K562 (cell line): ENCODE measurements around the gene UBE2R2. TPM values are rescaled to one million over a fixed set of nuclear protein-coding genes. Genes with fewer than 3 reads are reported as not detected.
A peak's percentile ranks its signal among the peaks of the same experiment; 100 is the strongest.

Experiments
- ATAC-seq: fragments of 200-7000 bp; cut with Tn5 transposase; 3 replicates; pipeline ENCODE4 v1.9.1; 2020; ENCODE audit warnings: moderate library complexity
- BruUV-seq: library from RNA; stranded (reverse); fragments of 400-500 nt; replicated peaks from 2 replicates; lab custom pipeline; 2021; lab: Mats Ljungman, UMichigan
- CTCF ChIA-PET: fragments of 300-600 bp; formaldehyde crosslinking; extraction: SDS; loops from one replicate; lab custom pipeline; 2021; ENCODE audit warnings: low intra/inter-chr PET ratio; lab: Yijun Ruan, JAX
- POLR2A ChIA-PET: fragments of 300-600, 350-650 bp; sonication (Branson Sonifier 250); formaldehyde crosslinking; extraction: SDS; loops from one replicate; lab custom pipeline; 2021; ENCODE audit warnings: antibody characterized with exemption, inconsistent platforms; lab: Yijun Ruan, JAX
- DNase-seq, 4 experiments: peaks; one replicate each; pipeline versions ENCODE4 v3.0.0 to v3.0.0-alpha.2; 2011 to 2018; ENCODE audit warnings: low spot score in 3 of 4, mixed read lengths in 3 of 4; ENCODE audit errors: extremely low read depth in 1 of 4
- FAIRE-seq: peaks from 2 replicates; lab custom pipeline; 2011; peaks lifted over from hg19 to GRCh38; lab: Jason Lieb, UNC
- H2AFZ ChIP-seq: 2 replicates; pipeline ENCODE4 v1.6.0; 2011; ENCODE audit warnings: low read depth, low read length, control low read depth, inconsistent platforms
- H3K27ac ChIP-seq: fragments of 200-600 bp; 3 replicates; pipeline ENCODE4 v1.8.0; 2011; ENCODE audit warnings: low read depth, mild to moderate bottlenecking, control low read depth, inconsistent platforms, low read length, moderate library complexity, mixed read lengths; ENCODE audit errors: extremely low read depth
- H3K27me3 ChIP-seq, 2 experiments: fragments of 300-600 bp in 1 of 2; 2 replicates in 1 of 2; 3 replicates in 1 of 2; pipeline versions ENCODE4 v1.6.0 to v1.8.0; 2011; ENCODE audit warnings: inconsistent platforms in 2 of 2, low read length in 2 of 2, mild to moderate bottlenecking in 1 of 2, mixed read lengths in 1 of 2, moderate library complexity in 1 of 2; ENCODE audit not compliant: control insufficient read depth in 2 of 2, insufficient read depth in 2 of 2
- H3K36me3 ChIP-seq: fragments of 300-600 bp; 3 replicates; pipeline ENCODE4 v1.8.0; 2011; ENCODE audit warnings: mild to moderate bottlenecking, low read length, inconsistent platforms; ENCODE audit not compliant: control insufficient read depth, insufficient read depth
- H3K4me1 ChIP-seq, 2 experiments: fragments of 200-600 bp in 1 of 2; replicated peaks in 1 of 2; 2 replicates in 1 of 2; 3 replicates in 1 of 2; pipeline versions ENCODE4 v1.5.1 to v1.8.0; 2011; ENCODE audit warnings: inconsistent platforms in 2 of 2, low read length in 2 of 2, mild to moderate bottlenecking in 1 of 2, mixed read lengths in 1 of 2, moderate library complexity in 1 of 2; ENCODE audit not compliant: control insufficient read depth in 2 of 2, insufficient read depth in 2 of 2
- H3K4me2 ChIP-seq: 2 replicates; pipeline ENCODE4 v1.6.1; 2011; ENCODE audit warnings: low read length, control low read depth, inconsistent platforms, mixed read lengths; ENCODE audit not compliant: insufficient read depth
- H3K4me3 ChIP-seq: fragments of 200-600 bp; sonication (generic), shearing (Covaris generic); 2 replicates; pipeline ENCODE4 v1.5.1; 2016; ENCODE audit warnings: control low read depth, inconsistent platforms
- H3K79me2 ChIP-seq: fragments of 200-600 bp; 3 replicates; pipeline ENCODE4 v1.8.0; 2011; ENCODE audit warnings: low read length, inconsistent platforms; ENCODE audit not compliant: control insufficient read depth, insufficient read depth
- H3K9ac ChIP-seq, 2 experiments: 2 replicates each; pipeline versions ENCODE4 v1.6.0 to v1.6.1; 2011; ENCODE audit warnings: low read depth in 2 of 2, low read length in 2 of 2, control low read depth in 1 of 2, inconsistent platforms in 1 of 2, mild to moderate bottlenecking in 1 of 2, mixed read lengths in 1 of 2; ENCODE audit not compliant: insufficient read depth in 1 of 2
- H3K9me1 ChIP-seq: one replicate; pipeline ENCODE4 v1.6.0; 2011; ENCODE audit warnings: inconsistent platforms, mild to moderate bottlenecking, low read length, moderate library complexity; ENCODE audit not compliant: control insufficient read depth, insufficient read depth
- H3K9me3 ChIP-seq: replicated peaks from 2 replicates; pipeline ENCODE4 v1.5.1; 2011; ENCODE audit warnings: low read depth, low read length, inconsistent platforms; ENCODE audit not compliant: control insufficient read depth, insufficient read depth
- H4K20me1 ChIP-seq: replicated peaks from 2 replicates; pipeline ENCODE4 v1.6.1; 2011; ENCODE audit warnings: low read length, inconsistent platforms, mixed read lengths; ENCODE audit not compliant: control insufficient read depth, insufficient read depth
- CBX2 ChIP-seq: fragments of 200-600 bp; sonication (generic); IDR thresholded peaks from one replicate; pipeline ENCODE4 v1.6.1; 2012; ENCODE audit warnings: mild to moderate bottlenecking, low read length, inconsistent platforms; ENCODE audit not compliant: insufficient read depth, poor library complexity, severe bottlenecking
- CEBPB ChIP-seq: fragments of 450-650 bp; IDR thresholded peaks from 2 replicates; pipeline ENCODE4 v1.6.1; 2016; ENCODE audit warnings: missing genetic modification characterization, missing compliant biosample characterization
- DACH1 ChIP-seq: fragments of 450-650 bp; IDR thresholded peaks from 2 replicates; pipeline ENCODE4 v1.6.1; 2018; ENCODE audit not compliant: partially characterized antibody
- FOXJ2 ChIP-seq: fragments of 200-800 bp; sonication (Bioruptor generic); IDR thresholded peaks from 2 replicates; pipeline ENCODE4 v1.6.1; 2016; ENCODE audit warnings: missing genetic modification characterization, missing compliant biosample characterization
- MEIS2 ChIP-seq: fragments of 450-650 bp; IDR thresholded peaks from 2 replicates; pipeline ENCODE4 v1.6.1; 2014; ENCODE audit warnings: mild to moderate bottlenecking; ENCODE audit not compliant: partially characterized antibody
- SETDB1 ChIP-seq: IDR thresholded peaks from one replicate; pipeline ENCODE4 v1.6.1; 2012; ENCODE audit warnings: low read length, control low read depth, inconsistent platforms
- TAF1 ChIP-seq: IDR thresholded peaks from 2 replicates; pipeline ENCODE4 v1.6.1; 2011; ENCODE audit warnings: mild to moderate bottlenecking, low read length, moderate library complexity; ENCODE audit not compliant: insufficient read depth, control insufficient read depth, severe bottlenecking; ENCODE audit errors: extremely low read depth
- TAF15 ChIP-seq: fragments of 200-400 bp; formaldehyde crosslinking; IDR thresholded peaks from 2 replicates; pipeline ENCODE4 v1.6.1; 2017; ENCODE audit warnings: mild to moderate bottlenecking, low read depth, low read length, moderate library complexity
- ZNF384 ChIP-seq: IDR thresholded peaks from 2 replicates; pipeline ENCODE4 v1.6.1; 2012; ENCODE audit warnings: low read depth, low read length, improper control_type of control experiment
- WGBS: fragments of 100-300 bp; shearing (Covaris generic); methylation state at CpG from one replicate; pipeline ENCODE4 v1.1.6; 2016; ENCODE audit warnings: low coverage, mixed read lengths; ENCODE audit not compliant: insufficient coverage; ENCODE audit errors: missing lambda C conversion rate; 5-methylcytosine and 5-hydroxymethylcytosine counted together
- in situ Hi-C: fragments of 300-500 bp; cut with MboI; formaldehyde crosslinking; loops from 4 replicates; pipeline ENCODE4 v1.15.0; 2018; ENCODE audit warnings: inconsistent platforms, mixed read lengths
- intact Hi-C: fragments of 100-400 bp; cut with micrococcal nuclease; formaldehyde crosslinking; loops from 2 replicates; pipeline ENCODE4 v1.14.2; 2022
- polyA plus RNA-seq, 8 experiments: library from polyadenylated mRNA; depleted of rRNA in 4 of 8; stranded (reverse) in 5 of 8; unstranded in 3 of 8; fragments of >200 nt; fragmentation: Nextera tagmentation in 2 of 8; fragmentation: Illumina TruSeq in 1 of 8; extraction: Ambion mirVana in 2 of 8; extraction: Trizol in 1 of 8; gene quantifications; 2 replicates each; pipeline versions ENCODE4 v1.2.1 to v1.2.3, GENCODE V29; 2011 to 2014; ENCODE audit warnings: inconsistent platforms in 1 of 8, missing spikeins in 1 of 8
- total RNA-seq, 7 experiments: library from RNA; depleted of rRNA in 6 of 7; stranded (reverse); fragments of >200 nt in 6 of 7; fragmentation: Illumina TruSeq in 2 of 7; extraction: Trizol in 2 of 7; gene quantifications; 2 replicates each; pipeline versions ENCODE4 v1.2.1 to v1.2.3, GENCODE V29; 2011 to 2021; ENCODE audit warnings: low replicate concordance in 1 of 7
- TF ChIP-seq, protein P1 (sequence below), 3 experiments: fragments of 200-800 bp in 1 of 3; sonication (Bioruptor generic) in 1 of 3; sonication (generic) in 1 of 3; formaldehyde crosslinking in 1 of 3; IDR thresholded peaks; 2 replicates each; pipeline versions ENCODE4 v1.6.1 to v1.8.0; 2016 to 2022; ENCODE audit warnings: mild to moderate bottlenecking in 2 of 3, missing compliant biosample characterization in 2 of 3, missing genetic modification characterization in 2 of 3, missing genetic modification reagents in 1 of 3
- TF ChIP-seq, protein P2 (sequence below), 3 experiments: fragments of 200-800 bp in 1 of 3; fragments of 250-450 bp in 1 of 3; fragments of 450-650 bp in 1 of 3; sonication (Bioruptor Pico) in 1 of 3; sonication (Bioruptor generic) in 1 of 3; formaldehyde crosslinking in 1 of 3; IDR thresholded peaks; 2 replicates each; pipeline versions ENCODE4 v1.6.1 to v1.8.0; 2016 to 2022; ENCODE audit warnings: mild to moderate bottlenecking in 2 of 3, missing genetic modification characterization in 2 of 3, missing compliant biosample characterization in 1 of 3, moderate library complexity in 1 of 3
- TF ChIP-seq, protein P3 (sequence below), 2 experiments: IDR thresholded peaks in 1 of 2; conservative IDR thresholded peaks in 1 of 2; 2 replicates each; pipeline ENCODE4 v1.6.1; 2016; ENCODE audit warnings: low read depth in 2 of 2, mild to moderate bottlenecking in 1 of 2, missing compliant biosample characterization in 1 of 2, missing genetic modification characterization in 1 of 2, moderate library complexity in 1 of 2

Gene UBE2R2
- total and polyA plus RNA-seq, 9 of the 15 experiments (the other 6 are each of a cell fraction or from before 2014, with no cell fraction given), result 7.8 to 26.2 (median 11.8) TPM

- ChIA-PET POLR2A (interaction anchor here (0.5 to 1.2 kb wide), 2 partner anchors 42 to 91 kb away, joined by 3 read pairs; no protein-coding TSS in a partner anchor), CTCF (no interaction called here)
- Histone ChIP-seq H3K4me2 (peak overlapping the region; percentile 77), H3K27me3 (no peaks in the 10 kb centered on the region), H3K9ac (peak overlapping the region; percentile 78 to 87), H3K4me3 (peak overlapping the region; percentile 85), H3K36me3 (no peaks in the 10 kb centered on the region), H3K9me3 (no peaks in the 10 kb centered on the region), H3K9me1 (no peaks in the 10 kb centered on the region), H3K27ac (peak overlapping the region; percentile 92), H3K4me1 (peaks cover 11 to 18% of the 10 kb centered on the region in 2 experiments; a peak in 4 of 5 replicates), H2AFZ (no peak overlapping the region), H3K79me2 (peaks cover 61% of the 10 kb centered on the region), H4K20me1 (no peaks in the 10 kb centered on the region)
- 0% methylated on average over 4 of the region's 18 CpGs for WGBS
- no peak for ATAC-seq
- TSS peak; percentile 54 for BruUV-seq
- intact Hi-C loops (loop anchor here (10.0 kb wide), 1 partner anchor 96 kb away; no protein-coding TSS in a partner anchor), in situ Hi-C loops (no loop called here)
- peak; percentile 11 for FAIRE-seq
- DNase-seq, result no peak
- no peak for TF ChIP-seq CEBPB
- no peak for TF ChIP-seq CBX2
- TF ChIP-seq TAF15, result no peak
- TF ChIP-seq TAF1, result peak; percentile 2
- TF ChIP-seq, protein P1, sequence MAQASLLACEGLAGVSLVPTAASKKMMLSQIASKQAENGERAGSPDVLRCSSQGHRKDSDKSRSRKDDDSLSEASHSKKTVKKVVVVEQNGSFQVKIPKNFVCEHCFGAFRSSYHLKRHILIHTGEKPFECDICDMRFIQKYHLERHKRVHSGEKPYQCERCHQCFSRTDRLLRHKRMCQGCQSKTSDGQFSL (CRISPR knock-in tag; IDR thresholded peaks at IDR 0.05), result no peak; the same call in 1 of the 2 replicates
- TF ChIP-seq, protein P1 (tag; IDR thresholded peaks at IDR 0.05), result peak in 1 of 2 experiments; percentile 47; a peak in 1 of 4 replicates
- TF ChIP-seq, protein P2, sequence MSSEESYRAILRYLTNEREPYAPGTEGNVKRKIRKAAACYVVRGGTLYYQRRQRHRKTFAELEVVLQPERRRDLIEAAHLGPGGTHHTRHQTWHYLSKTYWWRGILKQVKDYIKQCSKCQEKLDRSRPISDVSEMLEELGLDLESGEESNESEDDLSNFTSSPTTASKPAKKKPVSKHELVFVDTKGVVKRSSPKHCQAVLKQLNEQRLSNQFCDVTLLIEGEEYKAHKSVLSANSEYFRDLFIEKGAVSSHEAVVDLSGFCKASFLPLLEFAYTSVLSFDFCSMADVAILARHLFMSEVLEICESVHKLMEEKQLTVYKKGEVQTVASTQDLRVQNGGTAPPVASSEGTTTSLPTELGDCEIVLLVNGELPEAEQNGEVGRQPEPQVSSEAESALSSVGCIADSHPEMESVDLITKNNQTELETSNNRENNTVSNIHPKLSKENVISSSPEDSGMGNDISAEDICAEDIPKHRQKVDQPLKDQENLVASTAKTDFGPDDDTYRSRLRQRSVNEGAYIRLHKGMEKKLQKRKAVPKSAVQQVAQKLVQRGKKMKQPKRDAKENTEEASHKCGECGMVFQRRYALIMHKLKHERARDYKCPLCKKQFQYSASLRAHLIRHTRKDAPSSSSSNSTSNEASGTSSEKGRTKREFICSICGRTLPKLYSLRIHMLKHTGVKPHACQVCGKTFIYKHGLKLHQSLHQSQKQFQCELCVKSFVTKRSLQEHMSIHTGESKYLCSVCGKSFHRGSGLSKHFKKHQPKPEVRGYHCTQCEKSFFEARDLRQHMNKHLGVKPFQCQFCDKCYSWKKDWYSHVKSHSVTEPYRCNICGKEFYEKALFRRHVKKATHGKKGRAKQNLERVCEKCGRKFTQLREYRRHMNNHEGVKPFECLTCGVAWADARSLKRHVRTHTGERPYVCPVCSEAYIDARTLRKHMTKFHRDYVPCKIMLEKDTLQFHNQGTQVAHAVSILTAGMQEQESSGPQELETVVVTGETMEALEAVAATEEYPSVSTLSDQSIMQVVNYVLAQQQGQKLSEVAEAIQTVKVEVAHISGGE (CRISPR knock-in tag; IDR thresholded peaks at IDR 0.05), result no peak
- TF ChIP-seq MEIS2, result peak; percentile 38
- no peak for TF ChIP-seq SETDB1
- peak; percentile 26; the same call in 1 of the 2 replicates for TF ChIP-seq ZNF384
- no peak for TF ChIP-seq DACH1
- no peak for TF ChIP-seq FOXJ2
- TF ChIP-seq, protein P3, sequence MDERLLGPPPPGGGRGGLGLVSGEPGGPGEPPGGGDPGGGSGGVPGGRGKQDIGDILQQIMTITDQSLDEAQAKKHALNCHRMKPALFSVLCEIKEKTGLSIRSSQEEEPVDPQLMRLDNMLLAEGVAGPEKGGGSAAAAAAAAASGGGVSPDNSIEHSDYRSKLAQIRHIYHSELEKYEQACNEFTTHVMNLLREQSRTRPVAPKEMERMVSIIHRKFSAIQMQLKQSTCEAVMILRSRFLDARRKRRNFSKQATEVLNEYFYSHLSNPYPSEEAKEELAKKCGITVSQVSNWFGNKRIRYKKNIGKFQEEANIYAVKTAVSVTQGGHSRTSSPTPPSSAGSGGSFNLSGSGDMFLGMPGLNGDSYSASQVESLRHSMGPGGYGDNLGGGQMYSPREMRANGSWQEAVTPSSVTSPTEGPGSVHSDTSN (CRISPR knock-in tag; IDR thresholded peaks at IDR 0.05; ENCODE audit: low read depth), result no peak
- TF ChIP-seq, protein P3 (tag; conservative IDR thresholded peaks at IDR 0.05; ENCODE audit: low read depth), result 0 out of 2 replicates have a peak, but pooled peaks have one; percentile 28
Observed at GRCh38 chr9:33818167-33818846, 1.3 kb downstream of the UBE2R2 start.
